Stromal cell of bone marrow (primary cell): ENCODE measurements around the gene AQP5.

Source experiments
- DNase-seq: peaks from one replicate; pipeline ENCODE4 v3.0.0-alpha.2; 2012; ENCODE audit warnings: low read depth

Gene AQP5

GRCh38 chr12:49950273-49951251 is 11.1 kb upstream of the AQP5 start, which contains the start of gene AQP2:
Gene AQP2, plus strand, starts transcription at chr12:49950737. Its CDS starts 94 bp downstream, at chr12:49950831.
- DNase-seq: no peak

- DNase-seq: no peak
Observed at GRCh38 chr12:49951411-49952240, 10.0 kb upstream of the AQP5 start.

DNA sequence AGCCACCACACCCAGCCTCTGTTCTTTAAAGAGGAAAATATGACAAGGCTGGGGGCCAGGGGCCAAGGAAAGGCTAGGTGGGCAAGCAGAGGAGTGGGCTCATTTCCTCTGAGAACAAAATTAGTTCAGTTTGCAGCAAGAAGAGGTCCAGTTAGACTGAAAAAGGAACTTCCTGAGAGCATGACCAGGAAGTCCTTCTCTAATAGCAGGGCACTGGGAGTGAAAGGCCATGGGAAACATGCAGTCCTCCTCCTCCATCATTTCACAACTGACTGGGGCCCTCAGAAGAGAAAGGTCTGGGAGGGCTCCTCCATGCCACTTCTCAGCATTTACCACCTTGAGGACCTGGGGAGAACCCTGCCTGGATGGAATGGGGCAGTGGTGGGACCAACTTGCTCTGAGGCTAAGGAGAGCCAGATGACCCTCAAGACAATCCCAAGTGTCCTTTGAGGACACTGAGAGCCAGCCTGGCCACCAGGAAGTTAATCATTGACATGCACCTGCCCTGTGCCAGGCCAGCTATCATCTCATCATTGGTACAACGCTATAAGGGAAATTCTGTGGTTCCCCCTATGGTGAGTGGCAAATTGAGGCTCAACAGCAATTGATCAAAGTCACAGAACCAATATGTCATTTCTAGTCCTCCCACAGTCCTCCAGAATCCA is 9.1 kb upstream of the AQP5 start:
- DNase-seq: no peak

GRCh38 chr12:49953151-49953550 is 8.5 kb upstream of the AQP5 start:
- DNase-seq: no peak

DNA sequence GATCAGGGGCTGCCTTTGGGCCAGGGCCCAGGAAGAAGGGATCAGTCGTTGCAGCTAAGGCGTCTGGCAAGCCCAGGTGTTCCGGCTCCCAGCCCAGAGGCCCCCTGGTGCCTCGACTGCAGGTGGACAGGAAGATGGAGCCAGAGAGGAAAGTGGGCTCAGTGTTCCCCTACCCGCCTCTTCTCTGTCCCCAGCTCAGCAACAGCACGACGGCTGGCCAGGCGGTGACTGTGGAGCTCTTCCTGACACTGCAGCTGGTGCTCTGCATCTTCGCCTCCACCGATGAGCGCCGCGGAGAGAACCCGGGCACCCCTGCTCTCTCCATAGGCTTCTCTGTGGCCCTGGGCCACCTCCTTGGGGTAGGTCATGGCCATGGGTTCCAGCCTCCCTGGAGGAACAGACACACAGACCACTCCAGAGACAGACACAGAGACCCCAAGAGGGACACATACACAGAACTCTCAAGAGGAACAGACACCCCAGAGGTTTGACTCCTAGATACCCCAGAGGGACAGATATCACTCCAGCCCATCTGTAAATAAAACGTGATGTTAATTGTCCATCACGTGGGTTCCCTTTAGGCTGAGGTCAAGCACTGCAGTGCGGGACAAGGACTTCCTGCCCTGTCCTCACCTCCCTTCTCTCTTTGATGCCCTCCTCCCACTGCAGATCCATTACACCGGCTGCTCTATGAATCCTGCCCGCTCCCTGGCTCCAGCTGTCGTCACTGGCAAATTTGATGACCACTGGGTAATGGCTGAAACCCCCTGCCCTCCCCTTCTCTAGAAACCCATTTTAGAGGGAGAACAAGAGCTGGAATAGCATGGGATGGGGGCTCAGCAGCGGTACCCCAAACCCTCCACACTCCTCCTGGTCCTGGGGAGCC is 7.5 kb upstream of the AQP5 start:
- no peak for DNase-seq

GRCh38 chr12:49954863-49955830 is 6.5 kb upstream of the AQP5 start:
- no peak for DNase-seq

GRCh38 chr12:49955899-49956662 is 5.6 kb upstream of the AQP5 start:
- DNase-seq: no peak

GRCh38 chr12:49956663-49957569 is 4.8 kb upstream of the AQP5 start:
- DNase-seq: no peak

DNA sequence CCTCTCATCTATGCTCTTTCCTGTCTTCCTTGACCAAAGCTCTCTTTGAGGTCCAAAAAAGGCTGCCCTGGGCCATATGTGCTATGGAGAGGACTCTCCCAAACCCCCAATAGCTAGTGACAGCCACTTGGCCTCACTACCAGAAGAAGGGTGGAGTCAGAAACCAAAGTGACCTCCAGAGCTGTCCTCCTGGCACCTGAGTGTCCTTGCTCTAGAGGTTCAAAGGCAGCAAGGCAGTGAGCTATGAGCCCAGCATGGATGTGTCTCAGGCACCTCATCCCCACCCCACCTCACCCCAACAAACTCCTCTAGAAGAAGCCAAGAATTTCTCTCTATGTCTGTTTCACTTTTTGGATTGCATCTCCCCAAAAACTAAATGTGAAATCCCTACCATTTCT is 4.1 kb upstream of the AQP5 start:
- DNase-seq: no peak

DNA sequence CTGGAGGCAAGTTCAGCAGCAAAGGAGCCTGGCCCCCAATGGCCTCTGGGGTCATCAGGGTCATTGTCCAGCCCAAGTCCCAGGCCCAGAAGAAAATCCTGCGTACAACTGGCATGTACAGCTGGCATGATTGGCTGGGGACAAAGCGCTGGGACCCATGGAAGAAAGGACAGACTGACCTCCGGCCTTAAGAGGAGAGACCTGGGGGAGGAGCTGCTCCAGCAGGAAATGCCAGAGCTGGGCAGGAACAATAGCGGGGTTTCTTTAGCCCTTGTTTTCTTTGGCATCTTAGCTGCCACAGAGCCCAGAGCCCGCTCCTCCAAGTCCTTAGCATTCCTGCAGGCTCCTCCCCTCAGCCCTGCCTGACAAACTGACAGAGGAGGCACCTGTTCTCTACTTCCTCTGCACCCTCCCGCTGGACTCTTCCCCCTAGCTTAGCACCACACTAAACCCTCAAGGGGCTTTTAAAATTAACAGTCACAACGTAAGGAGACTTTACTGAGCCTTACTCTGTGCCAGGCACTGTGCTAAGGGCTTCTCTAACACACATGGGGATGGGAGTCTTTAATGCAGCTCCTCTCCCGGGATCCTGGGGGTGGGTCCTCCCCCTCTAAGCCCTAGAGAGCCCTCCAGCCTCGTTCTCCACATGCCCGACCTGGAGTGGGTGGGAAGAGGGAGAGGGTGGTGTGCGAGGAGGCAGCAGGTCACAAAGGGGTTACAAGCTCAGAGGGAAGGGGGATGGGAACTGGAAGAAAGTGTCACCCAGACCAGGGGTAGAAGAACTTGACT is 1.8 kb upstream of the AQP5 start:
- no peak for DNase-seq

- no peak for DNase-seq
Observed at GRCh38 chr12:49960474-49961110, 1.1 kb upstream of the AQP5 start.

DNA sequence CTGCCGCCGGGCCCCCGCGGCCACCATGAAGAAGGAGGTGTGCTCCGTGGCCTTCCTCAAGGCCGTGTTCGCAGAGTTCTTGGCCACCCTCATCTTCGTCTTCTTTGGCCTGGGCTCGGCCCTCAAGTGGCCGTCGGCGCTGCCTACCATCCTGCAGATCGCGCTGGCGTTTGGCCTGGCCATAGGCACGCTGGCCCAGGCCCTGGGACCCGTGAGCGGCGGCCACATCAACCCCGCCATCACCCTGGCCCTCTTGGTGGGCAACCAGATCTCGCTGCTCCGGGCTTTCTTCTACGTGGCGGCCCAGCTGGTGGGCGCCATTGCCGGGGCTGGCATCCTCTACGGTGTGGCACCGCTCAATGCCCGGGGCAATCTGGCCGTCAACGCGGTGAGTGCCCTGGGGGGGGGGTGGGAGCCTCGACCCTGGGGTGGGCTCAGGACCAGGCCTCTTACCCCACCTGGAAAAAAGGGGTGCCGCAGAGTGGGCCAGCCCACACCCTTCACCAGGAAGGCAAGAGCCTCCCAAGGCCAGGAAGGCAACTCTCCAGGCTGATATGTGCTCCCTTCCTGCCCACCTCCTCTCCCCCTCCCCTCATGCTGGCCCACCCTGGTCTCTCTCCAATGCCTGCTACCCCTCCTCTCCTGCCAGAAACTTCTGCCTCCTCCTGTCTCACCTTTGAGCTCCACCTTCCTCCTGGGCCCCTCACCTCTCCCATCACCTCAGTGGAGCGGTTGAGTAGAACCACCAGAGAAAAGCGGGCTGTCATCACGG is 507 bp downstream of the AQP5 start:
- no peak for DNase-seq

GRCh38 chr12:49962861-49963765 is 1.4 kb downstream of the AQP5 start:
- no peak for DNase-seq

GRCh38 chr12:49963976-49964815 is 2.5 kb downstream of the AQP5 start:
- DNase-seq: no peak
